ENCODE measurements around the gene IFNA1.

- no peak for TF ChIP-seq POLR2AphosphoS5 (IDR thresholded peaks at IDR 0.05)
- TF ChIP-seq CTCF (IDR thresholded peaks at IDR 0.05): no peak
- no peak for TF ChIP-seq POLR2A (IDR thresholded peaks at IDR 0.05)
- TF ChIP-seq EP300 (IDR thresholded peaks at IDR 0.05; ENCODE audit: low read depth): no peak
Observed at GRCh38 chr9:21473236-21473635, 33.0 kb downstream of the IFNA1 start.

Measured in transverse colon (tissue), 4 donors.